Upper lobe of left lung (tissue), 6 donors: ENCODE data around the gene ANKRD63. TPM values are rescaled to one million over a fixed set of nuclear protein-coding genes. Genes with fewer than 3 reads are reported as not detected.

Experiments used
- ATAC-seq, 2 donors: fragments of 200-7000 bp; cut with Tn5 transposase; one replicate each; pipeline ENCODE4 v1.9.1; 2022; ENCODE audit warnings: mild to moderate bottlenecking in 2 of 2, moderate library complexity in 2 of 2; ENCODE audit not compliant: low FRiP score in 2 of 2
- DNase-seq, 2 donors: peaks; one replicate each; pipeline ENCODE4 v3.0.0-alpha.2; 2019 to 2020
- H3K27ac ChIP-seq, 4 donors: fragments of 200-600 bp; sonication (generic); one replicate each; pipeline ENCODE4 v1.5.1; 2016 to 2019
- H3K27me3 ChIP-seq, 4 donors: fragments of 200-600 bp; sonication (generic); one replicate each; pipeline ENCODE4 v1.5.1; 2017 to 2019
- H3K36me3 ChIP-seq, 4 donors: fragments of 200-600 bp; sonication (generic); one replicate each; pipeline ENCODE4 v1.5.1; 2016 to 2019
- H3K4me1 ChIP-seq, 4 donors: fragments of 200-600 bp; sonication (generic); one replicate each; pipeline ENCODE4 v1.5.1; 2018 to 2019
- H3K4me3 ChIP-seq, 4 donors: fragments of 200-600 bp; sonication (generic); one replicate each; pipeline ENCODE4 v1.5.1; 2017 to 2019; ENCODE audit warnings: mild to moderate bottlenecking in 2 of 4, moderate library complexity in 1 of 4
- H3K9me3 ChIP-seq, 4 donors: fragments of 200-600 bp; sonication (generic); one replicate each; pipeline ENCODE4 v1.5.1; 2018 to 2019
- CTCF ChIP-seq, 6 experiments: fragments of 450-650 bp in 4 of 6; fragments of 200-600 bp in 2 of 6; sonication (generic) in 2 of 6; IDR thresholded peaks; one replicate each; pipeline ENCODE4 v1.5.1; 2016 to 2019; ENCODE audit warnings: antibody characterized with exemption in 6 of 6
- EP300 ChIP-seq, 4 donors: sonication (generic); formaldehyde crosslinking; IDR thresholded peaks; one replicate each; pipeline ENCODE4 v1.5.1; 2017; ENCODE audit warnings: antibody characterized with exemption in 4 of 4, control low read depth in 2 of 4
- POLR2A ChIP-seq, 4 donors: fragments of 450-650 bp; IDR thresholded peaks; one replicate each; pipeline ENCODE4 v1.5.1; 2016 to 2017; ENCODE audit warnings: antibody characterized with exemption in 4 of 4, mild to moderate bottlenecking in 2 of 4
- POLR2AphosphoS5 ChIP-seq, 2 donors: sonication (generic); formaldehyde crosslinking; IDR thresholded peaks; one replicate each; pipeline ENCODE4 v1.5.1; 2017; ENCODE audit warnings: antibody characterized with exemption in 2 of 2
- WGBS, 2 donors: methylation state at CpG; one replicate each; pipeline ENCODE4 v1.1.5; 2017 to 2018; 5-methylcytosine and 5-hydroxymethylcytosine counted together
- total RNA-seq, 6 donors: library from RNA; depleted of rRNA in 4 of 6; stranded (reverse); fragments of >200 nt in 4 of 6; gene quantifications; one replicate each; pipeline versions ENCODE4 v1.1.0 to v1.2.1, GENCODE V29; 2016 to 2021
- donor health status: DM: no; HTN: no; CAD: no; lungs with moderate emphysema.
- donor health status: DM: no; HTN: yes; CAD: no; lungs with severe emphysema.

ANKRD63 gene
- total RNA-seq, 6 donors from 2014 or later: 5.2 TPM; not detected in 5

GRCh38 chr15:40293905-40294895 is 11.3 kb upstream of the ANKRD63 start:
- peaks cover 2 to 15% (median 14%) of the 10 kb centered on the region in 4 donors for H3K4me1 ChIP-seq
- H3K27ac ChIP-seq: no peak overlapping the region
- H3K9me3 ChIP-seq: no peaks in the 10 kb centered on the region
- ATAC-seq (no peak), DNase-seq (no peak)
- WGBS, 2 donors: 89 to 100% methylated on average over 2 to 20 of the region's 20 CpGs
- no peak overlapping the region for H3K4me3 ChIP-seq
- H3K36me3 ChIP-seq: peaks cover 0 to 22% (median 6%) of the 10 kb centered on the region in 4 donors
- TF ChIP-seq EP300 (IDR thresholded peaks at IDR 0.05): no peak
- TF ChIP-seq CTCF (IDR thresholded peaks at IDR 0.05): no peak
- TF ChIP-seq POLR2AphosphoS5 (IDR thresholded peaks at IDR 0.05): no peak
- TF ChIP-seq POLR2A (IDR thresholded peaks at IDR 0.05): no peak
- H3K27me3 ChIP-seq: no peaks in the 10 kb centered on the region

- TF ChIP-seq CTCF (IDR thresholded peaks at IDR 0.05) (no peak), POLR2A (IDR thresholded peaks at IDR 0.05) (no peak), POLR2AphosphoS5 (IDR thresholded peaks at IDR 0.05) (no peak), EP300 (IDR thresholded peaks at IDR 0.05) (no peak)
- ATAC-seq (no peak), DNase-seq (no peak)
- H3K4me3 ChIP-seq: no peak overlapping the region
- H3K9me3 ChIP-seq: no peaks in the 10 kb centered on the region
- peaks cover 0 to 21% (median 7%) of the 10 kb centered on the region in 4 donors for H3K36me3 ChIP-seq
- peaks cover 2 to 15% (median 14%) of the 10 kb centered on the region in 4 donors for H3K4me1 ChIP-seq
- no peaks in the 10 kb centered on the region for H3K27me3 ChIP-seq
- no peak overlapping the region for H3K27ac ChIP-seq
Observed at GRCh38 chr15:40293006-40293405, 10.1 kb upstream of the ANKRD63 start.

DNA sequence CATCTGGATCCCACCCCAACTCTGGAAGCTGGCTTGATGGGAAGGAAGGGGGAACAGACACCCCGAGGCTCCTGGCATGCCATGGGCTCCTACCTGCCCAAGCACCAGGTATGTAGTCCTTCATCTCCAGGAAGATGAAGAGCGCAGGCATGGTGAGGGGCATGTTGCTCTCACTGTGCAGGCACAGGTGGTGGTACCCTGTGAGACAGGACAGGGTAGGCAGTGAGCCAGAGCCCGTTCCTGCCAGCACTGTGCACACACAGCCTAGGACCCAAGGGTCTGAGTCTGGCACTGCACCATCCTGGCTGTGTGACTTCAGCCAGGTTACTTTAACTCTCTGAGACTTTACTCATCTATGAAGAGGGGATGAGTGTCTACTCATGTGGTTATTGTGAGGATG is 9.4 kb upstream of the ANKRD63 start:
- no peak for DNase-seq
- WGBS, 2 donors: 73 to 80% methylated on average over 1 to 3 of the region's 3 CpGs
- Histone ChIP-seq H3K36me3 (peaks cover 0 to 21% (median 7%) of the 10 kb centered on the region in 4 donors), H3K4me3 (no peak overlapping the region), H3K27ac (no peak overlapping the region), H3K9me3 (no peaks in the 10 kb centered on the region), H3K4me1 (peaks cover 2 to 15% (median 14%) of the 10 kb centered on the region in 4 donors), H3K27me3 (no peaks in the 10 kb centered on the region)
- ATAC-seq: no peak
- TF ChIP-seq POLR2A (IDR thresholded peaks at IDR 0.05): no peak
- TF ChIP-seq POLR2AphosphoS5 (IDR thresholded peaks at IDR 0.05): no peak
- TF ChIP-seq EP300 (IDR thresholded peaks at IDR 0.05): no peak
- TF ChIP-seq CTCF (IDR thresholded peaks at IDR 0.05): no peak

DNA sequence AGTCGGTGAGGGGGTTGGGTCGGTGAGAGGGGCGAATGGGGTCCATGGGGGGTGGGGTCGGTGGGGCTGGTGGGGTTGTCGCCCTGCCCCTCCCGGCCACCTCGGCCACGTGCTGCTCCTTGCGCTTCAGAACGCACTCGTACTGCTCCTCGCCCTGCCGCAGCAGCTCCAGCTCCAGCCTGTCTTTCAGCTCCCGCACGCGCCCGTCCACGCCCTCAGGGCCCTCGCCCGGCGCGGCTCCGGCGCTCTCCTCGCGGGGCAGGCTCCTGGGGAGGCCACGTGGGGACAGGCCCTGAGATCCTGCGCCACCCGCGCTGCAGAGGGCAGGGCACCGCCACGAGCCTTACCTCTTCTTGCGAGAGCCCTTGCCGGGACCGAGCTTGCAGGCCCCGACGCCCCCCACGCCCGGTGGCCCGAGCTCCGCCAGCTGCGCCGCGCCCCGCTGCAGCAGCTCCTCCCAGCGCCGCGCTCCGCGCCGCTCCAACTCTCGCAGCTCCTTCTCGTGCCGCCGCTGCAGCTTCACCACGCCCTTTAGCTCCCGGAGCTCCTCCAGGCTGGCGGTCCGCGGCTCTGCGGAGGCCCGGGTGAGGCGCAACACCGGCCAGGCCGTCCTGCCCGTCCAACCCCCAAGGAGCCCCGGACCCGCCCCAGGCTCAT is 8.2 kb upstream of the ANKRD63 start:
- Histone ChIP-seq H3K9me3 (no peaks in the 10 kb centered on the region), H3K27ac (no peak overlapping the region), H3K4me1 (peaks cover 2 to 16% (median 14%) of the 10 kb centered on the region in 4 donors), H3K4me3 (peak overlapping the region in 3 of 4 donors; percentile 31 to 44 (median 43)), H3K36me3 (peaks cover 0 to 21% (median 7%) of the 10 kb centered on the region in 4 donors), H3K27me3 (no peaks in the 10 kb centered on the region)
- 52 to 54% methylated on average over 25 to 44 of the region's 68 CpGs for WGBS, 2 donors
- no peak for TF ChIP-seq POLR2A (IDR thresholded peaks at IDR 0.05)
- no peak for TF ChIP-seq EP300 (IDR thresholded peaks at IDR 0.05)
- no peak for TF ChIP-seq CTCF (IDR thresholded peaks at IDR 0.05)
- TF ChIP-seq POLR2AphosphoS5 (IDR thresholded peaks at IDR 0.05): no peak
- ATAC-seq: peak in 1 of 2 donors; percentile 83
- peak; percentile 47 to 91 for DNase-seq
